ENCODE data around the gene CCND2.
A peak's percentile ranks its signal among the peaks of the same experiment; 100 is the strongest.

The CCND2 gene

DNA sequence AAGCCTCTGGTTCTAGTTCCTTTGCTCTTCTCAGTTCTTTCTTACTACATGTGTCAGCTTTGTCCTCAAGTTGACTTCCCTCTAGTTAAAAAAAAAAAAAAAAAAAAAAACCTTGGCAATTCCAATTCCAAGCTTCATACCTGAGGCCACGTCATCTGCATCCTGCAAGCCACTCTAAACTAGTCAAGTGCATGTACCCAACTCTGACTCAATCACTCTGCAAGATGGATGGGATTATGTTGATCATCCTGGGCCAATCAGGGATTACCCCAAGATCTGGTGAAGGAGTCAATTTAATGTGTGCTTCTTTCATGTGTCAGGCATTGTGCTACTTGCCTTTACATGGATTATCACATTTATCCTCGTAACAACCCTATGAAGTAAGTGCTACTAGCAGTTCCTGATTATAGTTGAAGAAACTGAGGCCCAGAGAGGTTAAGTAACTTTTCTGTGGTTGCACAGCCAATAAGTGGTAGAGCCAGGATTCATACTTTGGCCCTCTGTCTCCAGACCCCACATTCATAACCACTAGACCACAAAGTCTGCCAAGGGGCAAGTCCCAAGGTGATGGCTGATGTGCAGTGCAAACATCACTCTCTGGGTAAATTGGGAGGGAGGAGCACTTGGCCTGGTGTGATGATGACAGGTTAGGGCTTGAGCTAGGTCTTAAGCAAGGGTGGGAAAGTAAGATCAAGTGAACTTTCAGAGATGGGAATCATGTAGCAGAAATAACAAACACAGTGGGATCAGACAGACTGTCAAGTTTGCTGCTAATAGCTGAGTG, 17.3 kb upstream of the CCND2 start:
- DNase-seq (ENCODE audit: low spot score), result no peak

GRCh38 chr12:4257442-4257841, 16.1 kb upstream of the CCND2 start:
- no peak for DNase-seq (ENCODE audit: low spot score)

DNA sequence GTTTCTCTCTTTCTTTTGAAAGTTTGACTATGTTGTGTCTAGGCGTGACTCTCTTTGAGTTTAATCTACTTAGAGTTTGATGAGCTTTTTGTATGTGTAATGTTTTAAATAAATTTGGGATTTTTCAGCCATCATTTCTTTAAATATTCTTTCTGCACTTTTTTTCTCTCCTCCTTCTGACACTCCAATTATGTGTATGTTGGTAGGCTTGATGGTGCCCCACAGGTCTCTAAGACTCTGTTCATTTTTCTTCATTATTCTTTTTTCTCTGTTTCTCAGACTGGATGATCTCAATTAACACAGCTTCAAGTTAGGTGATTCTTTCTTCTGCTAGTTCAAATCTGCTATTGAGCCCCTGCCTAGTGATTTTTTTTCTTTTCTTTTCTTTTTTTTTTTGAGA, 14.5 kb upstream of the CCND2 start:
- no peak for DNase-seq (ENCODE audit: low spot score)

DNA sequence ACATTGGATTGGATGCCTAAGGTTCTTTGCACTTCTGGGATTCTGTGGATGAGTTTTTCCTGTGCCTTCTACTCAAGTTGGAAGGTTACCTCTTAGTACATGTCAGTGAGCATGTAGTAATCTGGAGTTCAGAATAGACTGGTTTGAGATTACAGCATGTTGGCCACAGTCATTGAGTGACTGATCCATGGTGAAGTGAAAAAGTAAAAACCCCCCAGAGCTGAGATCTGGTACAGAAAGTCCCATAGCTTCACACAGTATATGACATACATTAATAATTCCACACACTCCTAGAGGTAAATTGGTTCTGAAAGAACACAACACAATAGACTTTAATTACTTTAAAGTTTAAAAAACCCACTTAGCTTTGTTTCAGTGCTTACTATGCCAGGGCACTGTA, 11.9 kb upstream of the CCND2 start:
- DNase-seq (ENCODE audit: low spot score), result no peak

DNA sequence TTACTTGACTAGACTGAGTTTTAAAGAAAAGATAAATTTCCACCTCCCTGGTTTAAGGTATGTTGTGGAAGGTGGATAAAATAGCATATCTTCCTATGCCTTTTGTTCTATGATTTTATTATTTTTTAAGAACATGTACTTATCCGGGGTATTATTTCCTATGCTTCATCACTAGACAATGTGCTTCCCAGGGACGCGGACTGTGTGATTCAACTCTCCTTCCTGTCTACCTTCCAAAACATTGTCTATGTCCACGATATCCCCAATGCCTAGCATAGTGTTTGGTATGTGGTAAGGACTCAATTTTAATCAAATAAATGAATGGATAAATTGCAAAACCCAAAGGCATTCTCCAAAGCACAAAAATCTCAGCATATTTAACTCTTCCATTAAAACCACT, 8.3 kb upstream of the CCND2 start:
- DNase-seq (ENCODE audit: low spot score), result no peak

- no peak for DNase-seq (ENCODE audit: low spot score)
These were observed 6.6 kb upstream of the CCND2 start for GRCh38 chr12:4266990-4267389.

- DNase-seq (ENCODE audit: low spot score), result no peak
These were observed 5.7 kb upstream of the CCND2 start for GRCh38 chr12:4267704-4268328.

DNA sequence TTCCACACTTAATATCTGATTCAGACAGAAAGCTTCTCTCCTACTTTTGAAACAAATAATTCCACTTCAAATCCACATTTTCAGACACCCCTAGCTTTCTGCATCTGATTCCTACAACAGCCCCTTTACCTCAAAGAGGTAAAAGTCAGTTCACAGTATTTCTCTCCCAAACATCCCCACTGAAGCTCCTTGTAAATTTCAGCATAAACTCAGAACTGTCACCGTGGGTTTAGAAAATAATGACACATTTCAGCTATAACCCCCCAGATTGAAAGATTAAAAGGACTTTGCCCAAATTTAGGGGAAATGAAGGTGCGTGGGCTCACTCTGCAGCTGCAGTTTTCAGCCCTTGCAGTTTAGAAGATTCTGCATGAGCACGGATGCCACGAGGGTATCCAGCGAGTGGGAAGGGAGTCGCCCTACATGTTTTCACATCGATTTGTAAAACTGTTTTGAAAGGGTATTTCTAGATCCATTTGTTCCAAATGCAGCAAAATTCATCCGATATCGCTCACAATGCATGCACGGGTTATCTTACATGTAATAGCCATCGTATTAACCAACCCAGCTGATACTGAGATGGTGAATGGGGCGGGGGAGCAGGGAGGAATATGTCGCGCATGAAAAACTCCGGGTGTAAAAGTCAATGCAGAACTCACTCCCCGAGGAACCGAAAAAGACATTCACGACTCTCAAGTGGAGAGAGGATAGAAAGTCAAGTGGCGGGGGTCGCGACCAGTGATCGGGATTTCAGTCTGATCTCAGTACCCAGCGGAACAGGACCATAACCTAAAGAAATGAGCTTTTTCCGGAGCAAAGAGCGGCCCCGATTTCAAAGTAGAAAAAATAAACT, 5.0 kb upstream of the CCND2 start:
- no peak for DNase-seq (ENCODE audit: low spot score)

DNA sequence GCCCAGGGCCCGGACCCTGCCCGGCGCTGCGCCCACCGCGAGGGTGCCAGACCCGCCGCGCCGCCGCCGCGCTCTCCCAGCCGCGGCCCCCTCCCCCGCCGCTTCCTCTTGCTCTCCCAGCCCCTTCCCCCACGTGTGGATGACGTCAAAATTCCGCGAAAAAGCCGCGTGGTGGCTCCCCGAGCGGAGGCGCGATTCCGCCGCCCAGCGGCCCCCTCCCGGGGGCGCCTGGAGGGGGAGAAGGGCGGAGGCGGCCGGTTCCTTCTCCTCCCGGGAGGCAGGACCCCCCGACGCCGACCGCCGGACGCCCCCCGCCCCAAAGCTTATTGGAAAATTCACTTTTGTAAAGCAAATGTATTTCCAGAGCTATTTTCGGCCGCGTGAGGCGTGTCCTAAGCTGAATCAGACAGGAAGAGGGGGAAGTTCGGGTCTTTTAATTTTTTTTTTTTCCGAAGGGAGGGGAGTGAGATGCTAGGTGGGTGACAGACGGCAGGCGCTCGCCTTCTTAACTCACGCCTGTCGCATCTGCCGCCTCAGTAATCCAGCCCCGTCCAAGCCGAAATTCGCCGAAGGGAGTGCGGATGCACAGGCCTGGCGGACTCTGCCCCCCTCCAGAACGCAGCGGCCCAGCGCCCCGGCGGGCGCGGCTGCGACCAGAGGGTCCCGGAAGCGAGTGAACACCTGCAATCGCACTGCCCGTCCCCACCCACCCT, 4.1 kb upstream of the CCND2 start:
- DNase-seq (ENCODE audit: low spot score), result peak; percentile 66

- DNase-seq (ENCODE audit: low spot score), result no peak
These were observed 3.3 kb upstream of the CCND2 start for GRCh38 chr12:4270016-4270830.

DNA sequence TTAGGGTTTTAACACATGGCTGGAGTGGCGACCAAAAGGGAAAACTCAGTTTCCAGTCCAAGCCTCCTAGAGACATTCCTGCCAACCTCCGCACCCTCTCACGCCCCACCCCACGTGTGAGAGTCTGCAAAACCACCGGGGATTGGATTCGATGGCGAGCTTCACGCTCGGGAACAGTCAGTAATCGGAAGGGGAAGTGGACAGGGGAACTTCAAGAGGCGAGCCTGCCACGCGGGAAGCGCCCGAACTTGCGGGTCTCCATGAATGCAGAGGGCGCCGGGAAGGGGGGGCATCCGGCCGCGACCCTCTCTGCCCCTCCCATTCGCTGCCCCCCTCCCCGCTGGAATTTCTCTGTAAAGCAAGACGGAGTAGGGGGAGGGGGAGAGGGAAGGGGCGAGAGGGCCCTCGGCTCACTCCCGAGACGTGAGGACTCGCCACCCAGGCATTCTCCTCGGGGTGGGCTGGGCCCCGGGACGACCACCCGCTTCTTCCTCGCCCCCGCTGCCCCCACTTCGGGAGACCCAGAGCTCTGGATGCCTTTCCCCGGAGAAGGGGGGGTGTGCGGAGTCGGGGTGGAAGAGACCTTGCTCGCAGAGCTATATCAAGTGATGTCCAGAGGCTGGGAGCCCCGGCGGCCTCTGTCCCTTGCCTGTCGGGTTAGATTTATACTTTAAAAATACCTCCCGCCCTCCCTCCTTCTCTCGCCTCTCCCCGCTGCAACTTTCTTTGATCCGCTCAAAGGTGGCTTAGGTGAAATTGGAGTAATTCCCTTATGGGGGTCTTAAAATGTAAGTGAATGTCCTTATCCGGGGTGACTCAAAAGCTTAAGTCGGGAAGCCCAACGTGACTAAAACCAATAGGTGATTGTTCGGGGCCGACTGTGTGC, 2.5 kb upstream of the CCND2 start:
- peak; percentile 54 for DNase-seq (ENCODE audit: low spot score)

DNA sequence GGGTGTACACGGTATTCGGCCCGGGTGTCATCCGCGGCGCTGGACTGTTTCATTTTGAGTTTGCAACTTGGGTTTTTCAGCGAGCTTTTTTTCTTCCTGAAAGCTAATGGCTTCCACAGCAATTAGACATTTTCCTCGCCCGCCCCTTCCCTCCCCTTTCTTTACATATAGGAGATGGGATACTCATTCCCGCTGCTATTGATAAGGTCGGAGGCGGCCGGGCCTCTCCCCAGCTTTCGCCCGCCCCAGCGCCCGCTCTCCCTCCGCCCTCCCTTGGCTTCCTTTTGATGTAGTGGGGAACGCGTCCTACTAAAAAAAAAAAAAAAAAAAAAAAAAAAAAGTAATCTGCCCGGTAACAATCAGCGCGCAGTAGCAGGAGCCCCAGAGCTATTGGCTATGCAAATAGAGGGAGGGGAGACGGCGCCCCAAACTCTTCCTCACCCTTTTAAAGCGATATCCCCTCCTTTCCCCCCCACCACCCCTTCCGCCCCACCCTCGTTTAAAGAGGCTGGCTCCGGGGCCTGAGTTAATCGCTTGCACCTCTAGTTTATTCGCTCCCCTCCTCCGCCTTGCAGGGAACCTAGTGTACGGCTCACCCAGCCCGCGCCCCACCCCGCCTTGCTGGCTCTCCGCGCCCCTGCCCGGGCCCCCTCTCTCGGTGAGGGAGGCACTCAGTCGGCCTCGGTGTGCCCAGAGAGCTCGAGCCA, 1.7 kb upstream of the CCND2 start:
- peak; percentile 81 for DNase-seq (ENCODE audit: low spot score)

- DNase-seq (ENCODE audit: low spot score), result peak; percentile 48
These were observed 914 bp upstream of the CCND2 start for GRCh38 chr12:4272424-4273272.

- no peak for DNase-seq (ENCODE audit: low spot score)
These were observed 300 bp upstream of the CCND2 start for GRCh38 chr12:4273273-4273651.

- DNase-seq (ENCODE audit: low spot score), result no peak
These were observed 944 bp downstream of the CCND2 start for GRCh38 chr12:4274396-4275015.

- no peak for DNase-seq (ENCODE audit: low spot score)
These were observed 1.7 kb downstream of the CCND2 start for GRCh38 chr12:4275016-4275869.

DNA sequence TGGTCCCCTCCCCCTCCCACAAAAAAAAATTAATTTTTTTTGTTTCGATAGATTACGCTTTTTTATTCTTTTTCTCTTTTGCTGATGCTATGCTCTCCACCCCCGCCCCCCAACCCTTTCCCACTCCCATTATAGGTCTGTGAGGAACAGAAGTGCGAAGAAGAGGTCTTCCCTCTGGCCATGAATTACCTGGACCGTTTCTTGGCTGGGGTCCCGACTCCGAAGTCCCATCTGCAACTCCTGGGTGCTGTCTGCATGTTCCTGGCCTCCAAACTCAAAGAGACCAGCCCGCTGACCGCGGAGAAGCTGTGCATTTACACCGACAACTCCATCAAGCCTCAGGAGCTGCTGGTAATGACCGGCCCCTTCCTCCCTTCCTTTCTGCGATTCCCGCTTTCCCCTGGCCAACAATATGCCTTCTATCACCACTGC, 2.3 kb downstream of the CCND2 start:
- DNase-seq (ENCODE audit: low spot score), result no peak

All from iPS-NIHi11 (cell line).